HG02970 (cell line): ENCODE data around the gene SH3RF1.
"Not testable (repeated sequence)": the region's sequence is repeated elsewhere in the genome, so short reads cannot be mapped to it uniquely, and the experiment has no call there.

ENCODE experiments used
- ATAC-seq: cut with Tn5 transposase; IDR thresholded peaks from one replicate; pipeline ENCODE4 v1.9.1; 2021; ENCODE audit warnings: mild to moderate bottlenecking, moderate library complexity, moderate number of reproducible peaks; ENCODE audit not compliant: unreplicated experiment, low FRiP score

SH3RF1 gene

DNA sequence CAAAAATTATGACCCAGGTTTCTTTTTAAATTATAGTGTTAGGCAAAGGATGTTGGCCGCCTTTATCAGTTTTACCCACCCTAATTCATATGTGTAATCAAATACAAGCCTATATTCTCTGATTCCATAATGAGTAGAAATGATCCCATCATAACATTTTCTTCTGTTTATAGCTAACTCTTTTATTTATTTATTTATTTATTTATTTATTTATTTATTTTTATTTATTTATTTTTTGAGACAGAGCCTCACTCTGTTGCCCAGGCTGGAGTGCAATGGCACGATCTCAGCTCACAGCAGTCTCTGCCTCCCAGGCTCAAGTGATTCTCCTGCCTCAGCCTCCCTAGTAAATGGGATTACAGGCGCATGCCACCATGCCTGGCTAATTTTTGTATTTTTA is 7.1 kb upstream of the SH3RF1 start:
- not testable (repeated sequence) for ATAC-seq

DNA sequence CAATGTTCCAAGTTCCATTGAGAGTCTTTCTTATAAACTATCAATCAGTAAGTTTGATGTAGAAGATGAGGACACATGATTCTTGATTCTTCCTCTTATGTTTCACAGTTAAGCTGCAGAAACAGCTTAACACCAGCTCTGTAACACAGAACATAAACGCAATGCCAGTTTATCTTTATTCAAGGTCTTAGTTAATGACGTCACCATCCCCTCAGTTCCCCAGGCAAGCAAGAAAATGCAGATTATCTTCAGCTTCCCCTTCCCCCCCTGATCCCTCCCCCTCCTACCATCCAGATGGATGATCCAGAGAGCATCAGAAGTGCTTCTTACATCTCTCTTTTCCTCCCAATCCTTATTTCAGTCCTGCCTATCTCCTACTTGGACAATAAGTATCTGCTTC is 4.4 kb upstream of the SH3RF1 start:
- no peak for ATAC-seq

DNA sequence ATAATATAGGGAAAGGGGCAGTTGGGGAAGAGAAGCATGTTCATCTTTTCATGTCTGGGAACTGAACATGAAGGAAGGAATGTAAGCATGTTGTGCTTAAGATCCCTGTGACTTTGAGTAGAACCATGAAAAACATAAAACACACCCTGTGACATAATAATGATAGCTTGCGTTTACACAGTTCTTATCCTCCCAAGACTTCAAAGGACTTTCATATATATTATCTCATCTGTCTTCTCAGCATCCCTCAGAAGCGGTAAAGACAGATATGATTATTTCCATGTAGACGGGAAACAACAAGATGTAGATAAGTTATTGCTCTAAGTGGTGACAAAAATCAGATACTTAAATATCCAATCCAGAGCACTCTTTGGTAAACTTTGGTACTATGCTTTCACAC is 3.3 kb upstream of the SH3RF1 start:
- ATAC-seq = no peak

DNA sequence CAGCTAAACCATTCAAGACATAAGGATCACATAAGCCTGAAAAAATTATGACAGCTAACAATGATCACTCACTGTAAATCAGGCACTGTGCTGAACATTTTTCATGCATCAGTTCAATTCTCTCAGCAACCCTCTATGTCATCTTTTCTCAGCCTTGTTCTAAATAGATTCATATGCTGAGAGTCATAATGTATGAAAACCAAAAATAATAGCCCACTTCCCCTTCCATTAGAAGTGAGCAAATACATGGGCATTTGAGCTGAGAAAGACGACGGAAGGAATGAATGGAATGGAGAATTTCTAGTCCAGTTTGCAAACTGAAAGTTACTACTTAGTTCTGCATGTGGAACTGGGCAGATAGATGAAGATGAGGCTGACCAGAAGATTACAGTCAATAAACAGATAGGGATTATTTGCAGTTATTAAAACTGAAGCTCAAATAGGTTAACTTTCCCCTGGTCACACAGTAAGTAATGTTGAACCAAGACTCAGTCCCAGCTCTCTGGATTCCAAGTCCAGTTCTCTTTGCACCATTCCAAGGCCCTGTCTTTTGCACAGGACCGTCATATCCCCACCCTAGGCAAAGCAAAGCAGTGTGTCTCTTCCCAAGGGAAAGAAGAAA is 1.6 kb upstream of the SH3RF1 start:
- ATAC-seq = no peak

DNA sequence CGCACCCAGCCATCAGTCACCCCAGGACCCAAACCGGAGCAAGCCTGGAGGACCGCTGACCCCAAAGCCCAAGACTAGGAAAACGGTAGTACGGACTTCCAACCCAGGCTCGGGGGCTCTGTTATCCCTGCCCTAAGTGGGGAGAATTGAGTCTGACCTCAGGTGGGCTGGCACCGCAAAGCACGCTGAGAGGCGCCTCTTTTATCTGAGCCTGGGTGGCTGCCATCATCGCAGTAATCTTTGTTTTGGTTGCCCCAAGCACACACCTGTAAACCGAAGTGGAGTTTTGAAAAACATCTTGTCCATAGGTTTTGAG is 894 bp upstream of the SH3RF1 start:
- ATAC-seq = no peak

DNA sequence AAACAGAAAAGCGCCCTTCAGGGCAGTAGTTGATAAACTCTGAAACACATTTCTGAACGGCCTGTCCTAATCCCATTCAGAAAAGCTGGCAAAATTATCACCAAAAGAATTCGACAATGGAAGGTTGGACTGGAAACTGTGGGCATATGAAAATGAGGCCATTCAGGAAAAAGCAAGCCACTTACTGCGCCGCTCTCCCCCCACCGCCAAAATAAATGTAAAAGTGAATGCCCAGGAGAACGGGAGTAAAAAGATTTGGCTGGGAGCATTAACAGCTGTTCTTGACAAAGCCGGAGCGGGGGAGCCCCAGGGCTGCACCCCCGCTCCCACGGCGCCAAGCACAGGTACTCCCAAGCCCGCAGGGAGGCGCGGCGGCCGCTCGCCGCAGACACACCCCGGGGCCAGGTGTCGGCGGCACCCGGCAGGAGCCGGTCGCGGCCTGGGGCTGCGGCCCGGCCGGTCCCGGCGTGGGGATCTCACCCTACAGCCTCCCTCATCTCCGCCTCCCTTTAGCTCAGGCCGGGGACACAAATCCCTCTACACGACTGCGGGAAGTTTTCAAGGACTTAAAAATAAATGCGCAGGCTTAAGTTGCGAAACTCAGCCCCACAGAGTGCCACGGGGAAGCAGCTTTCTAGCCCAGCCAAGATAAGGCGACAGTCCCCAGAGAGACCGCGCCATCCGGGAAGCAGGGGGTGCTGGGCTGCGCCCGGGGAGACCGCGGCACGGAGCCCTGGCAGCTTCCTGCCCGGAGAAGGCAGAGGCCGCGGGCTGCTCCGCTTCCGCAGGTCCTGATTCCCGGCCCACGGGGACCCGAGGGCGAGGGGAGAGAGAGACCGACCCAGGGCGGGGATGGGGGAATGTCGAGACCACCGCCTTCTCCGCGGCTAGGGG is 593 bp downstream of the SH3RF1 start:
- ATAC-seq = peak; percentile 43

DNA sequence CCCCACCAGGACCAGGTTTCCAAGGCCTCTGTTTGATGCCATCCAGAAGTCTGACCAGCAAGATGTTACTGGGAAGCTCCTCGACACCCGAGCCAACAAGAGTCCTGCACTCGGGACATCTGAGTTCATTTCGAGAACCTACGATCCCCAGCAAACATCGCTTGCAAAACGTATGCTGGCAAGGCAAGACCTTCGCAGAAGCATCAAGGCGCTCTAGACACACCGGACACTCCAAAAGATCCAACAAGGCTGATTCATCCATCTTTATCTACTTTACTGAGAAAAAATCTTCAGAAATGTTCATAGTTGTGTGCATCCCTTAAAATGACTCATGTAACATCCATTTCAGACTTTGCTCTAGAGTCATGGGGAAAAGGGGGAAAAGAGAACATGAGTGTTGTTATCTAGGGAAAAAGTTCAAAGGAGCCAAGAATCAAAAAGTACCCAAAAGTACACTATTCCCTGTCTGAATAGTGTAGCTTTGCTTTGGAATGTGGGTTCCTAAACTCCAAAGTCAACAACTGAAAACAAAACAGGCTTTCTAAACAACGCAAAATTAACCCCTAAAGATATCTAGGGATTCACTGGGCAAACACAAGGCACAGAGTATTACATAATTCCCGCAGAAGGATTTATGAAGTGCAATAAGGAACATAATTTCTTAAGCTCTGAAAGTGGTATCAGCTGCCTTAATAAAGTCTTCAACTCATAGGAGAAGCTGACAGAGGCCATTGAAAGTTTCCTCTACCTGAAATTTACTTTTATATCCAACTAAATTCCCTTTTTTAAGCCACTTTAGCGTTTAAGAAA is 1.6 kb downstream of the SH3RF1 start:
- ATAC-seq = no peak

DNA sequence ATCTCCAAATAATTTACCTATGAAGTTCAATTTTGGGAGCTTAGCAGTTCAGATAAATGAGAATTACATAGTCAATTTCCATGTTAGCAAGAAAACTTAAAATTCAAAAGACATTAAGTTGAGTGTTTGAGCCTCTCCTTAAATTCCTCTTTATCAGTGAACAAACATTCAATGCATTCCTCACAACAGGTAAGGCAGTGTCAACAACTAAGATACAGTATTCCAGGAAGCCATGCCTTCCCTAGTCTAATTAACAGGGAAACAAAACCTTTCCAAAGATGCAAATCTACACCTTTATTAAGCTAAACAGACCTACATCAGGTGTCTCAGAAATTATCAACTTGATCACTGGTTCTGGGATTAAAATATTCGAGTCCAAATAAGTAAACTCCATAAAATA is 3.7 kb downstream of the SH3RF1 start:
- no peak for ATAC-seq

DNA sequence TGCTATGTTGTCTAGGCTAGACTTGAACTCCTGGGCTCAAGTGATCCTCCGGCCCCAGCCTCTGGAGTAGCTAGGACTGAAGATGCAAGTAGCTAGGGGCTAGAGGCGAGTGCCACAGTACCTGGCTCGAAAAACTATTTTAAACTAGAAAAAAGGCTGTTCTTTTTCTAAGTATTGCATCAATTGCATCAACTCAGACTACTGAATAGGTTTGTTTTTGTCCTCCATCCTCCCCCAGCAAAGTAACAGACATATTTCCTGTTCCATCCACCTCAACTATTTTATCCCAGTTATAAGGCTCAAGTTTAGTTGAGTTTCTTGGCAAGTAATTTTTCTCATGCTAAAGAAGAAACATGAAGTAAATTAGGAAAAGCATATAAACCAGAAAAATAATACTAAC is 4.1 kb downstream of the SH3RF1 start:
- ATAC-seq = no peak

DNA sequence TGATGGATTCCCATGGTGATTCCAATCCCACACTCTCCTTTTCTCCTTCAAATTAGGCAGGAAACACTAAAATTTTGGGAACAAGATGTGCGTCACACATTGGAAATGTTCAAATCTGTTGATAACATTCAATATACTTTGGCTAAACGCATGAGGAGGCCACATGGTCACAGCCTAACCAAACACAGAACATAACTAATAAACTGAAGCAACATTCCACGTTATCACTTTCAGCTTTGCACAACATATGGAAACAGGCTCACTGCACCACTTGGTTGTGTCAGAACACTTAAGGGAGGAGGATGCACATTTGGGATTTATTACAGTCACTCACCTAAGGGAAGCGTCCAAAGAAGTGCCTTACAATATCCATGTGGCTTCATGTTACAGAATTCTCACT is 4.7 kb downstream of the SH3RF1 start:
- ATAC-seq = no peak

DNA sequence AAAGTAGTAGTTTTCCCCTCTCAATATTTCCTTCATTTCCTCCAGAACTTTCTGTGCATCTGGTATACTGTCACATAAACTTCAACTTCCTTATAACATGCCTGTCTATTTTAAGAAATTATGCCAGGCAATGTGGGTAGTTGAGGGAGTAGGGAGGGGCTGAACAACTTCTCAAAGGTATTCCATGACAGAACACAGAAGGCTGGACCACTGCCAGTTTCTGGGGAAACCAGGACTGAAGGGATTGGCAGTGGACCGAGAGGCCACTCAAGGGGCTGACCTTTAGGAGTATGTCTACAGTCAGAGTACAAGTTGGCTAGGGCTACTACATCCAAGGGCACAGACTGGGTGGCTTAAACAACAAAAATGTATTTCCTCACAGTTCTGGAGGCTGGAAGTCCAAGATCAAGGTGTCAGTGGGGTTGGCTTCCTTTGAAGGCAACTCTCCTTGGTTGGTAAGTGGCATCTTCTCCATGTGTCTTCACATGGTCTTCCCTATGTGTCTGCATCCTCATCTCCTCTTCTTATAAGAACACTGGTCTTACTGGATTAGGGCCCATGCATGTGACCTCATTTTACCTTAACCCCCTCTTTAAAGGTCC is 6.9 kb downstream of the SH3RF1 start:
- no peak for ATAC-seq

DNA sequence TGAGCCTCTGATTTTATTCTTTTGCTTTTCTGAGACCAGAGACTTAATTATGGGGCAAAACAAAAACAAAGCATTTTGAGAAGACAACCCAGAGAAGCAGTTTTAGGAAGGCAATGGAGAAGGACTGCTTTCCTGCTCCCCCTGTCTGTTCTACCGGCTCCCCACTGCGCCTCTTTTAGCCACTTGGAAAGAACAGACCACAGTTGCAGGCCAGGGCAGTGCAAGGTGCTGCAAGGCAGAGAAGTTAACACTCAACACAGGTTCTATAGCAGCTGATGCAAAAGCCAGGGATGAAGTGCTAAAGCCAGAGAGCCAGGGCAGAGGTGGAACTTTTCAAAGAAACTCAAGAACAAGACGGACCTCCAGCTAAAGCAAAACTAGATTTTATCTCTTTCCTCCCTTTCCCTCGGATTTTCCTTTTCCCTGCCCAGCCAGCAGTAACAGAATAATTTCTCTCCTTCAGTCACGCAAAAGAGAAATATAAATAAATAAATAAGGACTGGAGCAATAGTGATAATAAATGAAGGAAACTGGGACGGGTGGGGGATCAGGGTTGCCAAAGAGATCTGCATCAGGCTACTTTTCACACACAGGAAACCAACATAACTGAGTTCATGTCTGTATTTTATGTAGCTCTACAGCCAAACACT is 10.4 kb downstream of the SH3RF1 start:
- ATAC-seq = no peak

DNA sequence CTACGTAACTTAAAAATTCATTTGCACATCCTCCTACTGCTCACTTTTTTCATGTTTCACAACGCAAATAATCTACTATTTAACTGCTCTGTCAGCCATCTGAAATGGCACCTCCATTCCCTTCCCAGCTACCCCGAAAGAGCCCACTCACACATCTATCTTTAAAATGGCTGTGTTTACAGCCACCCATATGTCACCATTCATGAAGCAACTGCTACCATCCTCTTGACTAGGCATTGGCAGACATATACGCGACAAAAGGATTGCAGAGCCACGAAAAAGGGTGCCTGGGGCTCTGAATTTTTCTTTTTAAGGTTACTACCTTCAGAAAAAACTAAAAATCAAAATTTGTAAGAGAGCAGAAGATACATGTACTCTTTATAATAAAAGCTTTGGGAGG is 11.5 kb downstream of the SH3RF1 start:
- ATAC-seq = no peak

DNA sequence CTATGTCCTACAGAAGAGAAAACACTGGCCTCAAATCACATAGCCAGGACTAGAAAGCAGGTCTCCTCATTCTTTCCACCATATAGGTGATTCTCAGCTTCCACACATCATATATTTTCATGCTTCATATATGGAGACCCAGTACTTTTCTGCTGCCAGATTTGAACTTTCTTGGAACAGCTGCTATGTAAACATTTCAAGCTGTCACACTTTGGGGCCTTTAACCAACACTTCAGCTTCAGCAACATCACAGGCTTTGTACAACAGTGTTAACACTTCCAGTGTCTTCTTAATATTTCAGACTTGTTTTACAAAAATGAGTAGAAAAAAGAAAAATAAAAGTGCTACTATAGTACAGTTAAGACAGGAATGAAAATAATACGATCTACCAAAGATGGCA is 12.6 kb downstream of the SH3RF1 start:
- ATAC-seq = no peak

DNA sequence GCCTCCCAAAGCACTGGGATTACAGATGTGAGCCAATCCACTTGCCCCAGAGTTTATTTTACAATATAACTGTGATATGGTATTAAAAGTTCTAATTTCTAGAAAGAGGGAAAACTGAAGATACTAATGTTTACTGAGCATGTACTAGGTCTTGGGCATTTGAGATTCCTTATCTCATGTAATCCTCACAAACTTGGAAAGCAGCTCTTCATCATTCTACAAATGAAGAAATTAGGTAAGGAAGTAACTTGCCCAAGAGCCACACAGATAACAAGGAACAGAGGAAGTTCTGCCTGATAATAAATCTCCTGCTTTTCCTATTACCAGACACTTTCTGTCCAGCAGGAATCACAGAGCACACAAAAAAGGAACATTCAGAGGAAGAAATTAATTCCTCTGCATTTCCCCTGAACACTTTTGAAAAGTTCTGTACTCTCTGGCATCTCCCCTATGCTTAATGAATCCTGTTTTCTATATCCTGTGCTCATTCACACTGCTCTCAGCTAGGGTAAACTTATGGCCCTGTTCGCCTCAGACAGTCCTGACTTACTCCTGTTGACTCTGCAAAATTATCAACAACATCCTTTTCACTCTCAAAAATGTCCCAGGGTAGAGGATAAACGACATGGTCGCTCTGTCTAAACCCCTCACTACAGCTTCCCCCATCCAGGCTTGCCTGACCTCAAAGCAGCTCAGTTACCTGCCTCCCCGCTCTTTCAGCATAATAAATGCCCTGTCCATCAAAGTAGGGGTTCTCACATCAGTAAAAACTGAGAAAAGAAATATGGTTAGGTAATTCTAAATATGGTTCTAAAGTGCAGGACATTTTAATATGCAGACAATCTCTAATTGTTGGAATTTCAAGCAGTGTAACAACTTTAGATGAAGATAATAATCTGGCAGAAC is 13.6 kb downstream of the SH3RF1 start:
- no peak for ATAC-seq

DNA sequence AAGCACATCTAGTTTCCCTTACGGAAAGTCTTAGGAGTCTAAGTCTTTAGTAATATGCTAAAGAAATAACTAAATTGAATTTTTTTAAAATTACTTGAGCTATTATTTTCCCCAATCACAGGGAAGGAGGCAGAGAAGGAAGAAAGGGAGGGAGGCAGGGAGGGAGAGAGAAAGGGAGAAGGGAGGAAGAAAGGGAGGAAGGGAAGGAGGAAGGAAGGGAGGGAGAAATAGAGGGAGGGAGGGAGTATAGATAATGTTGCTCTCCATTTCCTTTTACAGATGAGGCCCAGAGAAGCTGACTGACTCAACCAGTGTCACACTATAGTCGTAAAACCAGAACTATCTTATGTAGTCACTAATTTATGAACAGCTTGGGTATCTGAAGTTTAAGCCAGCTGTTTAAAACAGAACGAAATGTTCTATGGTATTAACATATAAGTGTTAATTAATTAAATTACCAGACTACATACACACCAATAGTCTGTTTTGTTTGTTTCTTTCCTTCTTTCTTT is 14.6 kb downstream of the SH3RF1 start:
- ATAC-seq = no peak

DNA sequence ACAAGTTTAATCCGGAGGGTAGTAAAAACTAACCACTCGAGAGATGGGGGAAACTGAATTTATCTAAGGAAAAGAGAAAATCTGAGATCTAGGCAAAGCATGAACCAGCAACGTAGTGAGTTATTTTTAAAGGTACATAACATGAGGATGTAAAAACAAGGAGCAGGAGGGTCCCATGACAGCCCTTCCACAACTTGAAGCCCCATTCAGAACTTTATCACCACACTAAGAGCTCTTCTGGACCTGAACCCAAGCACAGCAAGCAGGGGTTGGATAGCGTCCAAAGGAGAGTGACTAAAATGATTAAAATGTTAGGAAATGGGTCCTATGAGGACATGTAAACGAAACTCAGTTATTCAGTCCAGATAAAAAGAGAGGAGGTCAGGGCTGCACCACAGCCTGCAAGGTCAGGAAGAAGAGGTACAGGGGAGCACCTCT is 16.2 kb downstream of the SH3RF1 start:
- ATAC-seq = no peak

DNA sequence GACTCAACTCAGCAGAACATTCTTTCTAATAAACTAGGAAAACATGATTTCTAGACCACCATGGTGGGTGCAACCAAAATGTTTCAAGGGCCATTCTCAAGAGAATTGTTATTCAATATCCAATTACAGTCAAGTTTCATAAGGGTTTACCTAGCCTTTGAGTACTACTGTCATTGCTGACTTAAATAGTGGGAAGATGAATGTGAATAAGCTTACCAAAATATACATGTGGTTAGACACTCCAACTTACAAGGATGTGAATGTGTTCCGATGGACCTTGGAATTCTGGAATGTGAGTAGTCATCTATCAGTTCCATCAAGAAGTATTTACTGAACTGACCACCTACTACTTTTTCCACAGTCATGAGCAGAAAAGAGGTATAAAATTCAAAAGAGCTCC is 16.9 kb downstream of the SH3RF1 start:
- ATAC-seq = no peak

DNA sequence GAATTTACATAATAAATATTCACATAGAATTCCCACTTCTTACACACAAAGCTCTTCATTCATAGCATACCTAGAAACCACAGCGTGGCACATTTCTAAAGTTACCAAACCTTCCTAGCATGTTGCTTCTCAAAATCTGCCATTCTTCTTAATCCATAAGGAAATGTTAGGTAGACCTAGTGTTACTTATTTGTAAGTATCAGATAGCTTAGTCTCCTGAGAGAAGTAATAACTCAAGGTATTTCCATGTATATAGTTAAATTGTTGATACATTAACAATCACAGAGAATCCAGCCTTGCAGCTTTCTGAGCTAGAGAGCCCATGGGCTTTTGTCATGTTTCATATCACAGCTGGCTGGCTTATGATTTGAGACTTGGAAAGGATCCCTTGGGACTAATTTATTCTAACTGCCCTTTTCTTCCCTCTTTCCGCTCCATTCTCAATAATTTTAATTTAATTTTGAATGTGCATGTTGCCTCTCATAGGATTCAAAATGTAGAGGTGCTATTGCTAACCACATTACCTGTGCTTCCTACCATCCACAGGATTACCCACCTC is 17.6 kb downstream of the SH3RF1 start:
- no peak for ATAC-seq
